GOT3 (cell line): ENCODE measurements around the gene CLIP1.
"Not testable (repeated sequence)": the region's sequence is repeated elsewhere in the genome, so short reads cannot be mapped to it uniquely, and the experiment has no call there.

Experiments used
- DNase-seq: peaks from one replicate; lab custom pipeline; 2025; ENCODE audit warnings: mixed read lengths; lab: John Stamatoyannopoulos, UW

CLIP1 gene

DNA sequence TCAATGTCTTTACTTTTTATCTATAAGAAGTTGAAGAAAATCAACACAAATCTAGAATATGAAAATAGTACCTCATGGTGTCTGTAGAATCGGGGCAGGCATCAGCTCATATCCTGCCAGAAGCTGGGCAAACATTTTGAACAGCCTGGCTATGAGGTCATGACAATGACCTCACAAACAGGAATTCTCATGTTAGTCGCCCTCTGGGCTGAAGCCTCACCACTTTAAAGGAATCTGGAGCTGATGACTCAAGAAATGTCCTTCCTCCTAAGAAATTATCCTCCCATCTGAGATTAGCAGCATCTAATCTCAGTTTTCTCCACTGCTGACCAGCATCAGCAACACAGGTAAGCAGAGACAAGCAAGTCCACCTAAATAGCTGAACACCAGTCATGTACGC is 27.1 kb downstream of the CLIP1 start:
- no peak for DNase-seq

DNA sequence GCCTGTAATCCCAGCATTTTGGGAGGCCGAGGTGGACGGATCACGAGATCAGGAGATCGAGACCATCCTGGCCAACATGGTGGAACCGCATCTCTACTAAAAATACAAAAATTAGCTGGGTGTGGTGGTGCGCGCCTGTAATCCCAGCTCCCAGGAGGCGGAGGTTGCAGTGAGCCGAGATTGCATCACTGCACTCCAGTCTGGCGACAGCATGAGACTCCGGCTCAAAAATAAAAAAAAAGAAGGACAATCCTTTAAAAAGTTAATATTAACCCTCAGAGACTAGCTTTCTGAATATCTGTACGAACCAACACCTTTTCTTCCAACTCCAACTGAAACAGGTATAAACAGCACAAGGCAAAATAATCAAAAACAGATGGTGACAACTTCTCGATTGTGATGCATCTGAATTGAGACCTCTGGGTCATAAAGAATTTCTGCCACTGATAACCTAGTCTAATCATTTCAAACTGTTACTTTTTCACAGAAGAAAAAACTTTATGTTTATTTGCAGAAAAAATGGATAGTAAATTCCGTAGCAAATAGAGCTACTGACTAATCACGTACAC is 27.8 kb downstream of the CLIP1 start:
- DNase-seq = no peak

DNA sequence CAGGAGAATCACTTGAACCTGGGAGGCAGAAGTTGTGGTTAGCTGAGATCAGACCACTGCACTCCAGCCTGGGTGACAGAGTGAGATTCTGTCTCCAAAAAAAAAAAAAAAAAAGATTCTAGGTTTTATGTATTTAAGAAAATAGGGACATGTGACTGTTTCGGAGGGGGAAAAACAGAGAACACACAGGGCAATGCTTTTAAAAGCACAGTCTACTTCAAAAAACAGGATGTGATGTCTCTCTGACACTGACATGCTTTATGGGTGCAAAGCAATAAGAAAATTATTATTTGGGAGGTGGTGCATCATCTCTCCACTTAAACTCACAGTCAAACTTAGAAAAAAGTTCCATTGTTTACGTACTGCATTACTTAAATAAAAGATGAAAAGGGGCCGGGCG is 28.7 kb downstream of the CLIP1 start:
- no peak for DNase-seq

DNA sequence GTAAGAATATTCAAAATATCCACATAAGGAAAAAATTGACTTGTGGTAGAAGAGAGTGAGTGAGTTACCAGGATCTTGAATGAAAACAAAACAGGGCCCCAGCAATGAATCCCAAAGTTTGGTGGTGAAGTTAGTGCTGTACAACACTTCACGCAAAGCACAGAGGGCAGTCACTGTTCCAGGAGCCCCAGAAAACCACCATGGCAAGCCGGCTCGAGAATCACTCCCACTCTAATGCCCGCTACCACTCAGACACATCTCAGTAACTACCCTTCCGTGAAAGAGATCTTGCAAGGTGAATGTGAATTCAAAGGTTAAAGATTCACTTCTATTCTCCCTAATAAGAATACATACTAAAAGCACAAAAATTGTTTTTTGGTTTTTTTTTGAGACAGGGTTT is 30.1 kb downstream of the CLIP1 start:
- no peak for DNase-seq

DNA sequence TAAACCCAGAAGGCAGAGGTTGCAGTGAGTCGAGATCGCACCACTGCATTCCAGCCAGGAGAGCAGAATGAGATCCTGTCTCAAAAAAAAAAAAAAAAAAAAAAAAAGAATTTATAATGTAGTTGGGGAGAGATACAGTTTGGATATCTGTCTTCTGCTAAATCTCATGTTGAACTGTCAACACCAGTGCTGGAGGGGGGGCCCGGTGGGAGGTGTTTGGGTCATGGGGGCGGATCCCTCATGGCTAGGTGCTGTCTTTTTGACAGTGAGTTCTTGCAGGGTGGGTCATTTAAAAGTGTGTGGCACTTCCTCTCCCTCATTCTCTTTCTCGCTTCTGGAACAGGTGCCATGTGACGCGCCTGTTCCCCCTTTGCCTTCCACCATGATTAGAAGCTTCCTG is 32.8 kb downstream of the CLIP1 start:
- no peak for DNase-seq

DNA sequence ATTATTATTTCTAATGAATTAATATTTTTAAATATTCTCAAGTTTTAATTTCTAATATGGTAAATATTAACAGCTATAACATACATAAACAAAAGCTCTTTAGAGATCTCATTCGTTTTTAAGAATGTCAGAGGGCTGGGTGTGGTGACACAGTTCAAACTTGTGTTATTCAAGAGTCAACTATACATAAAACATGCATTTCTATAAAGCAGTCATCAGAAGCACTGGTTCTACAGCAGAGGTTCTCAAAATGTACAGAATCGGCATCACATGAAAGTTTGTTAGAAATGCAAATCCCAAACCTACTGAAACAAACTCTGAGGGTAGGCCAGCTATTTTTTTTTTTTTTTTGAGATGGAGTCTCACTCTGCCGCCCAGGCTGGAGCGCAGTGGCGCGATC is 34.6 kb downstream of the CLIP1 start:
- no peak for DNase-seq

DNA sequence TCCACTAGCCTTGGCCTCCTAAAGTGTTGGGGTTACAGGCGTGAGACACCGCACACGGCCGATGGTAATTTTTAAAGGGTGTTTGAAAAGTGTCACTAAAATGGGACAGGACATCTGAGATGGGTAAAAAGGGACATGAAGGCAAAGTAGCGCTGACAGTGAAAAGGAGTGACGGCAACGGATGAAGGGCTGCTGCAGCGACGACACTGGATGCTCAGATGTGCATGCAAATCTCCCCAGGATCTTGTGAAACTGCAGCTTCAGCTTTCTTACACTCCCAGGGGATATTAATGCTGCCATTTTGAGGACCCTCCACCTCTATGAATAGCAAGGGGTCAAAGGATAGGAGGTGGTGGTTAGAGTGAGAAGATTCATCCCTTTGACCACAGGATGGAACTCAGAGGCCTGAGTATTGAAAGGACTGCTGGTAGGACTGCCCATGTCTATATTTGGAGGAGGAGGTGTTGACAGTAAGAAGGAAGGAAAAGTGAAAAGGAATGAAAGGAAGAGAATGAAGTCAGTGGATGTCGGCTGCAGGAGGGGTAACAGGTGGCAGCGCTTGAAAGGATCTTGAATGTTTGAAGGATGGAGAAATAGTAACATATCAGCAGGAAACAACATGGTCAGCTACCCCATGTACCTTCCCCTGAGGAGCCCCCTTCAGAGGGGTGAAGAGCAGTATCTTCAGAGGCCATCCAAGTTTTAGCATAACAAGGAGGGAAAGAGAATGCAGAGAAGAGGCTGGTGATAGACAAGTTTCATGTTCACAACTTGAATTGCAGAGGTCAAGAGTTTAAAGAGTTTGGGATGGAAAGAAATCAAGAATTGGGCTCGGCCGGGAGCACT is 37.1 kb downstream of the CLIP1 start:
- no peak for DNase-seq

DNA sequence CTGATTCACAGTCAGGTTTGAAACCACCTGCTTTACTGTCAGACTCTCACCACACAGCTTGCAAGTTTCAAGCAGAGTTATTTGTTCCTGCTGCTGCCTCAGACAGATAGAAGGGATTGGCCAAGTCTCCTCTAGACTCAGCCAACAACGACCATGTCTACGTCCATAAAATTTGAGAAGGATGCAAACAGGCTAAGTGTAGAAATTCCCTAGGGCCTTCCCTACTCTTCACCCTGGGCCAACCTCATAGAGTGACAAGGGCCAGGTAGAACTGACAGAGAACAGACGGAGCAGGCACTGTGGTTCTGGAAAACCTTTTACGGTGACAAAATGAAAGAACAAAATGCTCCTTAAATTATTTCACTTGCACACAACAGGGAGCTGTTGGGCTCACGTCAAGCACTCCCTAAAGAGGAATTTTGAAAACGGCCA is 39.5 kb downstream of the CLIP1 start:
- no peak for DNase-seq

DNA sequence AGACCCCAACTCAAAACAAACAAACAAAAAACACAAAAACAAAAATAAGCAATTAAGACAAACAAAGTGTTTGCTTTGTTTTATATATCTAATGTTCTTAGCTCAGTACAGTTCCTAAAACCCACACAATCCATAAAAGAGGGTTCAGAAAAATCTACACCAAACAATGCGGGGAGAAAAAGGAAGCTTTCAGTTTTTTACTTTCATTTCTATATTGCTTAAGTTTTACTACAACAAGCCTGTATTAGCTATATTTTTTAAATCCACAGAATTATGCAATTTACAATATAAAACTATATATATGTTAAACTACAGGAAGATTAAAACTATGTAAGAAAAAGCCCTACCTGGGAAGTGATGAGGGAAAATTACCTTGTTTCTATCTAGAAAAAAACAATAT is 41.4 kb downstream of the CLIP1 start:
- DNase-seq = no peak

DNA sequence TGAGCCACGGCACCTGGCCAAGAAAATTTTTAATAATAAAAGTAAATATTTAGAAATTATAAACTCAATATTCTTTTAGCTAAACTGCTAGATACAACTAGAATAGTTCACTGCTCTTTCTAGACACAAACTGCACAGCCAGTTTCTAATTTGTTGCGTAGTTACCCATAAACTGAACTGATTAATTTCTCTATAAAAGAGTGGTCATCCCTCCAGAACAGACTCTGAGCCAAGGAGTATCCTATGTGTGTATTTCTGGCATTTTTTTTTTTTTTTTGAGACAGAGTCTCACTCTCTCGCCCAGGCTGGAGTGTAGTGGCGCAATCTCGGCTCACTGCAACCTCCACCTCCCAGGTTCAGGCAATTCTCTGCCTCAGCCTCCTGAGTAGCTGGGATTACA is 45.7 kb downstream of the CLIP1 start:
- DNase-seq = not testable (repeated sequence)

DNA sequence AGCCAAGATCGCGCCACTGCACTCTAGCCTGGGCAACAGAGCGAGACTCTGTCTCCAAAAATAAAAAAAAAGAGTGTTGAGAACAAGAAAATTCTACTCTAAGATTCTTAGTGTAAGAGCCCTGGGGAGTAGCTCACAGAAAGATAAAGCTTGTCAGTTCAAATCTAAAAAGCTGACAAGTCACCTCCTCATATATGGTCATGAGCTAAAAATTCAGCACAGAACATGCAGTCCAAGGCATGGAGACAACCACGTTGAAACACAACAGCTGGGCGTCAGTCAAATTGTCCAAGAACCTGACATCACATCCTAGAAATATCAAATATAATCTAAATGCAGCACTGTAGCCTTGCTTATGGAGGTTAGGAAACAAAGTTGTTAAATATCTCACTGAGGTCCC is 47.8 kb downstream of the CLIP1 start:
- DNase-seq = no peak

DNA sequence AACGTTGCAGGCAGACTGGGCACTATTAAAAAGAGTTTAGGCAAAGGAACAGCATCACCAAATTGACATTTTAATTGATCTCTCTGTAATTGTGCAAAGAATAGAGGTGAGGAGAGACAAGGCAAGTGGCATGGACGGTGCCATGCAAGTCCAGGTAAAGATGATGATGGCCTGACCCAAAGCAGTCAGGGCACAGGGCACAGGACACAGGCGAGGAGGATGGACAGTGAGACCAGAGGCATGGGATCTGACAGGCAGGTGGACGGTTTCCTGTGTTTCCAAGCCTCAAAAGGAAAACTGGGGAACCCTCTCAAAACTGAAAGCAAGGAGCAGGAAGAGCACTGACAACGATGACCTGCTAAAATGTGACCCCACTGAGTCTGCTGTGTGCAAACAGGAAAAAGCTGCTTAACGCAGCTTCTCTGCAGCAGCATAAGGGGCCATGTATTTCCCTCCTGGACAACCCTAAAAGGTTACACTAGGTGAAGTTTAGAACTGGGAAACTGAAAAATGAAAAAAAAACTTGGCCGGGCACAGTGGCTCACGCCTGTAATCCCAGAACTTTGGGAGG is 50.9 kb downstream of the CLIP1 start:
- no peak for DNase-seq

DNA sequence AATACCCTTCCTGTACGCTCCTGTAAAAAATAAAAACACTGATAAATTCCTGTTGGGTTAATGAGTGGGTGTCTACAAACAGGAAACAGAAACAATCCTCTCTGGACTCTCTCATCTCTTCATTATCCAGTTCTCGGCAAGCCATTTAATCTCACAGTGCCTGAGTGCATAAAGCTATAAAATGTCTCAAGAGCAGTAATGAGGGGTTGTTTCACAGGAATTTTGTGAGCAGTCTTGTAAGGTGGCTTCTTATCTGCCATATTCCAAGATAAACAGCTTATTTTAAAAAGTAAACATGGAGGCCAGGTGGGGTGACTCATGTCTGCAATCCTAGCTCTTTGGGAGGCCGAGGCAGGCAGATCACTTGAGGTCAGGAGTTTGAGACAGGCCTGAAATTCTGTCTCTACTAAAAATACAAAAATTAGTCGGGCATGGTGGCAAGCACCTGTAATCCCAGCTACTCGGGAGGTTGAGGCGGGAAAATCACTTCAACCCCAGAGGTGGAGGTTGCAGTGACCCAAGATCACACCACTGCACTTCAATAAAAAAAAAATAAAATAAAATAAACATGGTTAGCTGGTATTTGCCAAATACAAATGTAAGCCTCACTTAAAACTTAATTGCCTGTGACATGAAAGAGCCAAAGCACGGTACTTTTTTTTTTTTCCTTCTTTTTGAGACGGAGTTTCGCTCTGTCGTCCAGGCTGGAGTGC is 54.0 kb downstream of the CLIP1 start:
- DNase-seq = no peak

DNA sequence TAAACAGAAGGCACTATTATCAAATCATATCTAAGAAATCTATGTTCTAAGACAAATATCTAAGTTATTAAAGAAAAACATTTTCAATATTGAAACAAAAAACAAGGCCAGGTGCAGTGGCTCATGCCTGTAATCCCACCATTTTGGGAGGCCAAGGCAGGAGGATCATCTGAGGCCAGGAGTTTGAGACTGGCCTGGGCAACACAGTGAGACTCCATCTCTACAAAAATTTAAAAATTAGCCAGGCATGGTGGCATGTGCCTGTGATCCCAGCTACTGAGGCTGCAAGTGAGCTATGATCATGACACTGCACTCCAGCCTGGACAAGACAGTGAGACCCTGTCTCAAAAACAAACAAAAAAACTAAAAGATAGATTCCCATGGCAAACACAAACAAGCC is 54.8 kb downstream of the CLIP1 start:
- not testable (repeated sequence) for DNase-seq

DNA sequence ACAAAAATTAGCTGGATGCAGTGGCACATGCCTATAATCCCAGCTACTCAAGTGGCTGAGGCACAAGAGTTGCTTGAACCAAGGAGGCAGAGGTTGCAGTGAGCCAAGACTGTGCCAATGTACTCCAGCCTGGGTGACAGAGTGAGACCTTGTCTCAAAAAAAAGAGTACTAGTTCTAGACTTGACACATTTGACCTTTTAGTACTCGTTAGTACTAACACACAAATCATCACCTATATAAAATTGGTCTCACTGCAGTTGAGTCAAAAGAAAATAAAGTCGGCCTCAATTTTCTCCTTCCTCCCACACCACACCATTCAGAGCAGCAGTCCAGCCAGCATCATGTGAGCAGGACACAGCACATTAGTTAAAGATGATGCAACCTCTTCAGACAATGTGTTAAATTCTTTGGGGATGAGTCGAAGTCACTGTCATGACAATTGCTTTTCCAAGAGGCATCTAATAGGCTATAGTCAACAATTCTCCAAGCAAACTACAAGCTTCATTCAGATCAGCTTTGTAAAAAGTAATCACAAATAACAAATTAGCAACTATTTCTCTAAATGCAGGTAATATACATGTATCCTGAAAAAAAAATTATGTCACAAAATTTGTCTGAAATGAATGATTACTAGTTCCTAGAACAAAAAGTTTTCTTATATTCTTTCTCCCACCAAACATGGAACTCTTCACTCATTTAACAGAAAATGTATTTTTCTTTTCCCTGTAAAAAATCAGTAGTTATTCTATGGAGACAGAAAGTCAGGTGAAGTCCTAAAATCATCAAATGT is 55.6 kb downstream of the CLIP1 start:
- DNase-seq = no peak

DNA sequence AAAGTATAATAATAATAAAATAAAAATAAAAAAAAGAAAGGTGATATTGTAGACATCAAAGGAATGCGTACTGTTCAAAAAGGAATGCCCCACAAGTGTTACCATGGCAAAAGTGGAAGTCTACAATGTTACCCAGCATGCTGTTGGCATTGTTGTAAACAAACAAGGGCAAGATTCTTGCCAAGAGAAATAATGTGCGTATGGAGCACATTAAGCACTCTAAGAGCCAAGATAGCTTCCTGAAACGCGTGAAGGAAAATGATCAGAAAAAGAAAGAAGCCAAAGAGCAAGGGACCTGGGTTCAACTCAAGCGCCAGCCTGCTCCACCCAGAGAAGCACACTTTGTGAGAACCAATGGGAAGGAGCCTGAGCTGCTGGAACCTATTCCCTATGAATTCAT is 57.2 kb downstream of the CLIP1 start:
- not testable (repeated sequence) for DNase-seq

DNA sequence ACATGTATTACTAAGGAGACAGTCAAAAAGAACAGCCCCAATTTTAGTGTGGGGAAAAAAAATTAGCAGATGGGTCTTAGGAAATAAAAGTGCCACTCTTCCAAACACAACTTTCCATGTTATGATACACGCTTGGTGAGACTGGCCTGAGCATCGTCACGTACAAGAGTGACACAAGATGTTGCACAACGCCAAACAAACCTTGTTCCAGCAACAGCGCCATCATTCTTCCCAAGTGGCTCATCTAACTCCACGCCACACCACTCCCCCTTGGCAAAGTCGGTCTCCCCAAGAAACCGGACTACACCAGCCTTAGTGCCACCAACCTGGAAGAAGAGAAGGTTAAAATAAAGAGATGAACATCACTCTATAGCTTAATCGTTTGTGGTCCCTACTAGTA is 58.7 kb downstream of the CLIP1 start:
- no peak for DNase-seq

DNA sequence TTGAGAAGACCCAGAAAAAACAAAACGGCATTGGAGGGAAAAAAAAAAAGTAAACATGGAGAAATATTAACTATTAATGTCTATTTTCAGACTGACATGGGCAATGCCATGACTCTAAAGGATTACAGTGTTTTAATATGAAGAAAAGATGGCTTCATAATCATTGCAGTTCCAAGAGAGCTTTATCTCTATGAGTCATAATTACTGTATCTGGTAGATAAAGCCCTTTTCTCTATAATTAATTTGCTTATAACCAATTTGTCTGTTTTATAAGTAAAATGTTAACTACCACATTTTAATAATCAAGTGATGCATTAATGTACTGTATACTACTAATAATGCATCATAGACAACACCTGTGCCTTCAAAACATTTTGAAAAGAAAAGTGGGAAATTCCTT is 59.7 kb downstream of the CLIP1 start:
- no peak for DNase-seq

DNA sequence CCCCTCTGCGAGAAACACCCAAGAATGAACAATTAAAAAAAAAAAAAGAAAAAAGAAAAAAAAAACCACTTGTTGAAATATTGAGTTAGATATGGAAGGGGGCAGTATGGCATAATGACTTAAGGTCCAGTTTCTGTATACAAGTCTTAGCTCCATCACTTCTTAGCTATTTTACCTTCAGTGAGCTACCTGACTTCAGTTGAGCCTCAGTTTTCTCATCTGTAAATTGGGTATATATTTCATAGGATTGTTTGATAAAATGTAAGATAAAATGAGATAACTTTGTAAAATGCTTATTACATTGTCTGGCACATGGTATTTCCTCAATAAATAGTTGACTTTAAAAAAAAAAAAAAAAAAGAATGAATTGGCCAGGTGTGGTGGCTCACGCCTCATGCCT is 64.1 kb downstream of the CLIP1 start:
- DNase-seq = not testable (repeated sequence)

DNA sequence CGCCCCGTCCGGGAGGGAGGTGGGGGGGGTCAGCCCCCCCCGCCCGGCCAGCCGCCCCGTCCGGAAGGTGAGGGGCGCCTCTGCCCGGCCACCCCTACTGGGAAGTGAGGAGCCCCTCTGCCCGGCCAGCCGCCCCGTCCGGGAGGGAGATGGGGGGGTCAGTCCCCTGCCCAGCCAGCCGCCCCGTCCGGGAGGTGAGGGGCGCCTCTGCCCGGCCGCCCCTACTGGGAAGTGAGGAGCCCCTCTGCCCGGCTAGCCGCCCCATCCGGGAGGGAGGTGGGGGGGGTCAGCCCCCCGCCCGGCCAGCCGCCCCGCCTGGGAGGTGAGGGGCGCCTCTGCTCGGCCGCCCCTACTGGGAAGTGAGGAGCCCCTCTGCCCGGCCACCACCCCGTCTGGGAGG is 64.9 kb downstream of the CLIP1 start:
- DNase-seq = not testable (repeated sequence)

DNA sequence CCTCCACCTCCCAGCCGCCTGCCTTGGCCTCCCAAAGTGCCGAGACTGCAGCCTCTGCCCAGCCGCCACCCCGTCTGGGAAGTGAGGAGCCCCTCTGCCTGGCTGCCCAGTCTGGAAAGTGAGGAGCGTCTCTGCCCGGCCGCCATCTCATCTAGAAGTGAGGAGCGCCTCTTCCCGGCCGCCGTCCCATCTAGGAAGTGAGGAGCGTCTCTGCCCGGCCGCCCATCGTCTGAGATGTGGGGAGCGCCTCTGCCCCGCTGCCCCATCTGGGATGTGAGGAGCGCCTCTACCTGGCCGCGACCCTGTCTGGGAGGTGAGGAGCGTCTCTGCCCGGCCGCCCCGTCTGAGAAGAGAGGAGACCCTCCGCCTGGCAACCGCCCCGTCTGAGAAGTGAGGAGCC is 65.5 kb downstream of the CLIP1 start:
- not testable (repeated sequence) for DNase-seq

DNA sequence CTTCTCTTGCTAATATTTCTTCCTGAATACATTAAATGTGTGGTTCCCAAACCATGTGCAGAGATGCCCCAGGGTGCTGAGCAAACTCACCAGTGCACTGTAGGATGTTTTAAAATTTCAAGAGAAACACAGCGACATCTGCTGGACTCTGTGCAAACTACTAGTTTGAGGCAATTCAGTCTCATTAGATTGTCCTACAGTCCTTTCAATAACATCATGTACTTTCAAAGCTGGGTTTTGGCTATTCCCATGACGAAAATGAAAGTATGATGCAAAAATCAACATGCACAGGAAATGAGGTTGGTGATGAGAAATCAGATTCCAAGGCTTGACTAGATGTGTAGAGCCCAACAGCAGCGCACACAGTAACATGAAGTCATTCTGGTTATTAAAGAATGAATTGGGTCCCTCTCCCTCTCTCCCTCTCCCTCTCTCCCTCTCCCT is 66.3 kb downstream of the CLIP1 start:
- DNase-seq = peak; percentile 8
